GM23248 (cell line): ENCODE measurements around the gene PTTG1. TPM values are rescaled to one million over a fixed set of nuclear protein-coding genes. Genes with fewer than 3 reads are reported as not detected.

ENCODE experiments used
- DNase-seq: peaks from one replicate; pipeline ENCODE4 v3.0.0-alpha.2; 2015
- H2AFZ ChIP-seq: fragments of 200-600 bp; sonication (generic); 2 replicates; pipeline ENCODE4 v1.6.1; 2016; ENCODE audit warnings: antibody characterized with exemption
- H3F3A ChIP-seq: fragments of 200-600 bp; sonication (generic); 2 replicates; pipeline ENCODE4 v1.6.1; 2016; ENCODE audit warnings: mild to moderate bottlenecking, antibody characterized with exemption, mixed run types; ENCODE audit not compliant: insufficient read depth
- H3K27ac ChIP-seq: fragments of 200-600 bp; sonication (generic); 2 replicates; pipeline ENCODE4 v1.5.1; 2016; ENCODE audit warnings: mild to moderate bottlenecking
- H3K27me3 ChIP-seq: fragments of 200-600 bp; sonication (generic); replicated peaks from 2 replicates; pipeline ENCODE4 v1.6.1; 2016; ENCODE audit warnings: mild to moderate bottlenecking; ENCODE audit not compliant: insufficient read depth
- H3K36me3 ChIP-seq: fragments of 200-600 bp; sonication (generic); 2 replicates; pipeline ENCODE4 v1.6.1; 2016; ENCODE audit warnings: low read depth, mild to moderate bottlenecking
- H3K4me1 ChIP-seq: fragments of 200-600 bp; sonication (generic); 2 replicates; pipeline ENCODE4 v1.6.1; 2016; ENCODE audit warnings: mild to moderate bottlenecking; ENCODE audit not compliant: insufficient read depth
- H3K4me2 ChIP-seq: fragments of 200-600 bp; sonication (generic); one replicate; pipeline ENCODE4 v1.6.1; 2016; ENCODE audit warnings: mild to moderate bottlenecking; ENCODE audit not compliant: unreplicated experiment
- H3K4me3 ChIP-seq: fragments of 200-600 bp; sonication (generic); 2 replicates; pipeline ENCODE4 v1.5.1; 2016; ENCODE audit warnings: mild to moderate bottlenecking
- H3K79me2 ChIP-seq: fragments of 200-600 bp; sonication (generic); 2 replicates; pipeline ENCODE4 v1.6.1; 2016; ENCODE audit warnings: mild to moderate bottlenecking; ENCODE audit not compliant: insufficient read depth
- H3K9ac ChIP-seq: fragments of 200-600 bp; sonication (generic); 2 replicates; pipeline ENCODE4 v1.6.1; 2016; ENCODE audit warnings: mild to moderate bottlenecking
- H3K9me2 ChIP-seq: fragments of 200-600 bp; sonication (generic); 2 replicates; pipeline ENCODE4 v1.6.1; 2016; ENCODE audit warnings: mixed run types, mild to moderate bottlenecking, moderate library complexity; ENCODE audit not compliant: insufficient read depth
- H3K9me3 ChIP-seq: fragments of 200-600 bp; sonication (generic); one replicate; pipeline ENCODE4 v1.6.1; 2017; ENCODE audit warnings: low read depth
- H4K20me1 ChIP-seq: fragments of 200-600 bp; sonication (generic); 2 replicates; pipeline ENCODE4 v1.6.0; 2016; ENCODE audit not compliant: insufficient read depth
- EZH2 ChIP-seq: fragments of 200-600 bp; sonication (generic); IDR thresholded peaks from 2 replicates; pipeline ENCODE4 v1.6.1; 2018; ENCODE audit warnings: antibody characterized with exemption, mild to moderate bottlenecking; ENCODE audit not compliant: insufficient read depth, poor library complexity, severe bottlenecking
- EZH2phosphoT487 ChIP-seq: fragments of 200-600 bp; sonication (generic); IDR thresholded peaks from 2 replicates; pipeline ENCODE4 v1.6.1; 2018; ENCODE audit warnings: antibody characterized with exemption, moderate library complexity, mild to moderate bottlenecking, low read depth; ENCODE audit not compliant: insufficient read depth
- WGBS, 2 experiments: methylation state at CpG; one replicate each; pipeline ENCODE4 v1.1.6; 2015 to 2017; ENCODE audit warnings: low lambda C conversion rate in 2 of 2, low coverage in 1 of 2; ENCODE audit errors: missing lambda C conversion rate in 2 of 2; 5-methylcytosine and 5-hydroxymethylcytosine counted together
- in situ Hi-C: fragments of 300-500 bp; cut with MboI; formaldehyde crosslinking; loops from 2 replicates; pipeline ENCODE4 v1.15.0; 2020
- polyA plus RNA-seq: library from polyadenylated mRNA; unstranded; fragments of >200 nt; fragmentation: Nextera tagmentation; extraction: Ambion mirVana; gene quantifications from 2 replicates; pipeline ENCODE4 v1.2.1, GENCODE V29; 2016
- total RNA-seq: library from RNA; depleted of rRNA; stranded (reverse); fragments of >200 nt; shearing (Covaris generic); gene quantifications from 2 replicates; pipeline ENCODE4 v1.2.3, GENCODE V29; 2014

Gene PTTG1
- total and polyA plus RNA-seq, 2 experiments from 2014 or later, result 49.0 to 96.0 TPM

DNA sequence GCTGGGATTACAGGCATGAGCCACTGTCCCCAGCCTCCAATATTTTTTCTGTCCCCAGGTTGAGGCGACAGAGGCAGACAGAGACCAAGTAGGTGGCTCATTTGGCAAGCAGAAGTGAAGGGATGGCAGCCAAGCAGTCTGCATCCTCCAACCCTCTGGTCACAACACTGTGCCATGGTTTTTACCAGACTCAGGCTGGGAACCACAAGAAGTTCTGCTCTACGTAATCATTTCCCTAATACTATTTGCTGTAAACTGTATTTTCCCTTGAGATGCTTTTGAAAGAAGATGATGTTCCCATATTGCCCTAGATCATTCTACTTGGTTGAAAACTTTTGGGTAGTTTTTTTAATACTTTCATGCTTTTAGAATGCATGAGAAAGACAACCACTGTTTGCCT, 40.5 kb downstream of the PTTG1 start:
- WGBS, 2 experiments, result 90% methylated on average over 2 of the region's 2 CpGs
- Histone ChIP-seq H3K4me1 (peaks cover 16% of the 10 kb centered on the region), H3K79me2 (no peaks in the 10 kb centered on the region), H3K9ac (no peak overlapping the region), H3K36me3 (no peaks in the 10 kb centered on the region), H3K4me2 (no peak overlapping the region), H3F3A (peaks cover 11% of the 10 kb centered on the region; the same call in 1 of the 2 replicates), H2AFZ (no peak overlapping the region), H3K9me3 (no peaks in the 10 kb centered on the region), H3K27ac (no peak overlapping the region), H4K20me1 (no peaks in the 10 kb centered on the region), H3K27me3 (no peaks in the 10 kb centered on the region), H3K9me2 (no peaks in the 10 kb centered on the region), H3K4me3 (no peak overlapping the region)
- TF ChIP-seq EZH2 (no peak), EZH2phosphoT487 (no peak)
- no peak for DNase-seq
- in situ Hi-C loops, result no loop called here

DNA sequence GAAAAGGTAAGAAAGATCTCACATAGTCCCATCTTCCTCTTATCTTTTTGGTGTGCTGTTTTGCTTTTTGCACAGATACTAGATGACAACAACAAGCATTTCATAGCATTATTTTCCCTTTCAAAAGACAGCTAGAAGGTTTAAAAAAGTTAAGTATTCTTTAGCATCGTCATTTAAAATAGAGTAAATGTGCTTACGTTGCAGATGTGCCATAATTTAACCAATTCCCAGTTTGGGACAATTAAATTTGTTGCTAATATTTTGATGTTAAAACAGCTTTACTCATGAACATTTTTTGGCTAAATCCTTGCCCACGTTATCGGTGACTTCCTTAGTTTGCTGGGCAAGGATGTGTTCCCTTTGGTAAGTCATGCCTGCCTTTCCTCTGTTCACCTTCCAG, 41.6 kb downstream of the PTTG1 start:
- no peak for TF ChIP-seq EZH2
- TF ChIP-seq EZH2phosphoT487, result no peak
- peaks cover 24% of the 10 kb centered on the region for H3K4me1 ChIP-seq
- no peak overlapping the region for H2AFZ ChIP-seq
- WGBS, 2 experiments, result 97 to 98% methylated on average over 4 of the region's 4 CpGs
- no peaks in the 10 kb centered on the region for H3K36me3 ChIP-seq
- no peaks in the 10 kb centered on the region for H3K9me3 ChIP-seq
- H3K9ac ChIP-seq, result no peak overlapping the region
- no peaks in the 10 kb centered on the region for H3K79me2 ChIP-seq
- no peak for DNase-seq
- H3K9me2 ChIP-seq, result no peaks in the 10 kb centered on the region
- no peak overlapping the region for H3K4me3 ChIP-seq
- no peaks in the 10 kb centered on the region for H4K20me1 ChIP-seq
- H3K27ac ChIP-seq, result no peak overlapping the region
- no peak overlapping the region for H3K4me2 ChIP-seq
- in situ Hi-C loops, result no loop called here
- H3K27me3 ChIP-seq, result no peaks in the 10 kb centered on the region
- H3F3A ChIP-seq, result peaks cover 17% of the 10 kb centered on the region

DNA sequence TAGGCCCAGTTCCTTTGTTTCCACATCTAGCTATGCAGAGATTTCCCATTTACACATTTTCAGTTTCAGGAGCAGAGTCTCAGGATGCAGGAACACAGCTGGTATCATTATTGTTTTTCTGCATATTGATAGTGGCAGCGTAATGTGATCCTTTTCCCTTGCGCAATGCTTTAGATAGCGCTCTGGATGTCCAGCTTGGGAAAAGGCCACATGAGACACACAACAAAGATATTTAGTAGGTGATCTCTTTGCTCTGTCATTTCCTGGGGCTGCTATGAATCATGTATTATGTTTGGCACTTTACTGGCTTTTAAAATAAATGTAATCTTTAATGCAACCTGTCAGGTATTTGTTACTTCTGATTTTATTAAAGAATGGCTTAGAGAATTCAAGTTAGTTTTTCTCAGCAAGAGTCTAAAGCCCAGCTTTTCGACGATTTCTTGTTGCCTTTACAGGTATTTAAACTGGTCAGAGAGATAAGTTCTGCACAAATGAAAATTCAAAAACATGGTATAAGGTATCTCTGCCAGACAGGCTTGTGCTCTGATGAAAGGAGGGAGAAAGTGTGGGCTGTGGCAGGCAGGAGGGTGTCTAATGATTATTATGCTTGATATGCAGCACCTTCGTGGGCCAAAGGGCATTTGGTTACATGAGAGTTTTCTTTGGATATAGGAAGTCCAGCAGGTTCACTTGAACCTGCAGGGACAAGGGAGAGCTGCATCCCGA, 42.2 kb downstream of the PTTG1 start:
- in situ Hi-C loops, result no loop called here
- TF ChIP-seq EZH2 (no peak), EZH2phosphoT487 (no peak)
- no peaks in the 10 kb centered on the region for H3K27me3 ChIP-seq
- H2AFZ ChIP-seq, result no peak overlapping the region
- H3K9ac ChIP-seq, result no peak overlapping the region
- peaks cover 23% of the 10 kb centered on the region for H3F3A ChIP-seq
- no peak overlapping the region for H3K4me3 ChIP-seq
- peaks cover 26% of the 10 kb centered on the region for H3K4me1 ChIP-seq
- 55 to 57% methylated on average over 7 of the region's 7 CpGs for WGBS, 2 experiments
- no peaks in the 10 kb centered on the region for H4K20me1 ChIP-seq
- H3K9me3 ChIP-seq, result no peaks in the 10 kb centered on the region
- no peaks in the 10 kb centered on the region for H3K9me2 ChIP-seq
- no peaks in the 10 kb centered on the region for H3K36me3 ChIP-seq
- no peak overlapping the region for H3K4me2 ChIP-seq
- DNase-seq, result peak; percentile 80
- H3K27ac ChIP-seq, result no peak overlapping the region
- no peaks in the 10 kb centered on the region for H3K79me2 ChIP-seq

DNA sequence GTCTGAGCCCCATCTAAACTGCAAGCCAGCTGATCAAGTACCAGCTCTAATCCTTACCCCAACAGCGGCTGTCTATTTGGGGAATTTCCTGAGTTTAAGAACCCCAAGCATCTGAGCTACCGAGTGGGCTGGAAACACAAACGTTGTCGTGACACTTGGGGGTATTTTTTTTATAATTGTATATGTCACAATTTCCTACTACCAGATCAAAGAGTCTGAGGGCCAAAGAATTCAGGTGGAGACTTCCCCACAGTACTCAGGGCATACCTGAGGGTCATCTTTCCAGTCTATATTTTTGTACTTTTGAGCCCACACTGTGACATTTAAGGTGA, 42.8 kb downstream of the PTTG1 start:
- whole genome bisulfite sequencing, 2 experiments, result 65 to 67% methylated on average over 4 of the region's 4 CpGs
- Histone ChIP-seq H3K4me2 (no peak overlapping the region), H3F3A (peaks cover 23% of the 10 kb centered on the region), H4K20me1 (no peaks in the 10 kb centered on the region), H3K9ac (no peak overlapping the region), H3K79me2 (no peaks in the 10 kb centered on the region), H2AFZ (no peak overlapping the region), H3K27ac (no peak overlapping the region), H3K9me2 (no peaks in the 10 kb centered on the region), H3K36me3 (no peaks in the 10 kb centered on the region), H3K9me3 (no peaks in the 10 kb centered on the region), H3K4me3 (no peak overlapping the region), H3K4me1 (peaks cover 26% of the 10 kb centered on the region), H3K27me3 (no peaks in the 10 kb centered on the region)
- in situ Hi-C loops, result no loop called here
- DNase-seq, result no peak
- TF ChIP-seq EZH2 (no peak), EZH2phosphoT487 (no peak)
